GM18511 (cell line): ENCODE measurements around the gene PRKCZ.

ENCODE experiments used
- ATAC-seq: cut with Tn5 transposase; IDR thresholded peaks from one replicate; pipeline ENCODE4 v1.9.1; 2021; ENCODE audit warnings: mild to moderate bottlenecking, moderate library complexity; ENCODE audit not compliant: unreplicated experiment

The PRKCZ gene

DNA sequence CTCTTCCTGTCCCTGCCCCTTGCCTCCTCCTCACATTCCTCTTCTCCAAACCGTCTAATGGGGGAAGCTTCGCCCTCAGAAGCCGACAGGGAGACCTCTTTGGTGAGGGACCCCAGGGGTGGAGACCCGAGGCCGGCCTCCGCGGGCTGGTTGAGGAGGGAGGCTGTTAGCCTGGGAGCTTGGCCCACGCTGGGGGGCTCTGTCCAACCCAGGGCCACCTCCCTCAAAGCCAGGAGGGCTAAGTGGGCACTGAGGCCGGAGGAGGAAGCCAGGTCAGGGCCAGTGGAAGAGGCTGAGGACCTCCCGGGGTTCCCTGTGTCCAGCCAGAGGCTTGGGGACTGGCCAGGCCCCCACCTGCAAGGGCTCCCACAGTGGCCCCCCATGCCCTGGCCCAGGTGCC, 25.8 kb upstream of the PRKCZ start:
- ATAC-seq, result no peak

DNA sequence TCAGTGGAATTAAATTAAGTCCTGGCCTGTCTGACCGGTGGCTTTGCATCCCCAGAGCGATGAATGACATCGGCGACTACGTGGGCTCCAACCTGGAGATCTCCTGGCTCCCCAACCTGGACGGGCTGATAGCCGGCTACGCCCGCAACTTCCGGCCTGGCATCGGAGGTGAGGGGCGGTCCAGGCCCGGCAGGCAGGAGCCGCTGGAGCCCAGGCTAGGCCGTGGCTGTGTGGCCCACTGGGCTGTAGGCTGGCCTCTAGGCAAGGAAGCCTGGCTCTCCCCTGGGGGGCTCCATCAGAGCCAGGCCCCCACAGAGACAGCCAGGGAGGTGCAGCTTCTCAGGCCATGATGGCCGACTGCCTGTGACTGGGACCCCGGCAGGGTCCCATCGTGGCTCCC, 25.3 kb upstream of the PRKCZ start:
- no peak for ATAC-seq

DNA sequence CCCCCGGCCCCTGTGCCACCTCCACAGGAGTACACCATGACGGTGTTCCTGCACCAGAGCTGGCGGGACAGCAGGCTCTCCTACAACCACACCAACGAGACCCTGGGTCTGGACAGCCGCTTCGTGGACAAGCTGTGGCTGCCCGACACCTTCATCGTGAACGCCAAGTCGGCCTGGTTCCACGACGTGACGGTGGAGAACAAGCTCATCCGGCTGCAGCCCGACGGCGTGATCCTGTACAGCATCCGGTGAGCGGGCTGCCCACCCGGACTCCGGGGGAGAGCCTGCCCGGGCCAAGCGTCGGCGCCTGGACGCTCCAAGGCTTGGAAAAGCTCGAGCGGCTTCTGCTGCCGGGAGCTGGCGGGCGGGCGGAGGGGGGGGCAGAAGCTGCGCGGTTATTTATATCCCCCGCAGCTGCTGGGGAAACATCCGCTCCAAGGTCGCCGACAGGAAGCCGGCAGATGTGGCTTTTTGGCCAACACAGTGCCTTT, 24.7 kb upstream of the PRKCZ start:
- no peak for ATAC-seq

DNA sequence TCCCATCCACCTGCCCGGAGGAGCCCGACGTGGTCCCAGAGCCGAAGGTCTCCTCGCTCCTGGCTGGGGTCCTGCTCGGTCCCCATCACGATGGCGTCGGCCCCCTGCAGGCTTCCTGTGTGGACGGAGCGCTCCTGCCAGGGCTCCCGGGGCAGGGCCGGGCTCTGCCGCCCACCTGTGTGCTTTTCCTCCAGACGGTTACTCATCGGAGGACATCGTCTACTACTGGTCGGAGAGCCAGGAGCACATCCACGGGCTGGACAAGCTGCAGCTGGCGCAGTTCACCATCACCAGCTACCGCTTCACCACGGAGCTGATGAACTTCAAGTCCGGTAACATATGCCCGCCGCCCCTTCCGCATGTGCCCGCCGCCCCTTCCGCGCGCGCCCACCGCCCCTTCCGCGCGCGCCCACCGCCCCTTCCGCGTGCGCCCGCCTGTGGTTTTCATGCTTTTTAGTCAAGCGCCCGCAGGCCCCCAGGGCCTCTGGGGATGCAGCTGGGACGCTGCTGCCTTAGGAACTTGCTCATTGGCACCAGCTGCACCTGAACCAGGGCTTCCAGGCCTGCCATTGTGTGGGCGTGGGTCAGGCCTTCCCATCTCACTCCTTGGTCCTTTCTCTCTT, 22.1 kb upstream of the PRKCZ start:
- no peak for ATAC-seq

DNA sequence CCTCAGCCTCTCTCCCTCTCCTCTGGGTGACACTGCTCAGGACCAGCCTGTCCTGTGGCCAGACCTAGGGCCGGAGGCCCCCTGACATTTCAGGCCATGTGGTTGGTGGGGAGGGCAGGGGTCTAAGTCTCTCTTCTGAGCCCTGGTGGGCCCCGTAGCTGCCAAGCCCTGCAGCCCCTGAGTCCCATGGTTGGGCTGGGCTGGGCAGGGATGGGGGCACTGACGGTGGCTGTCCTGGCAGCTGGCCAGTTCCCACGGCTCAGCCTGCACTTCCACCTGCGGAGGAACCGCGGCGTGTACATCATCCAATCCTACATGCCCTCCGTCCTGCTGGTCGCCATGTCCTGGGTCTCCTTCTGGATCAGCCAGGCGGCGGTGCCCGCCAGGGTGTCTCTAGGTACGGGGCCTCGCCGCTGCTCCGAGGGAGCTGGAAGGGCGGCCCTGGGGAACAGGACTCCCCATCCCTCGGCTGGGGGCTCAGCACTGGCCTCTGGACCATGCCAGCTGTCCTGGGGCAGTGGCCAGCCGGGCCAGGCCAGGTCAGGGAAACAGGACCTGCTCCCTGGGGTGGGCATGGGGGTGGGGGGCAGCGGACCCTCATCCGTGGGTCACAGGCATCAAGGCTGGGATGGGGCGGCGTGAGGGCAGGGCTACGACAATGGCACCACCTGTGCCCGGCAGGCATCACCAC, 21.2 kb upstream of the PRKCZ start:
- no peak for ATAC-seq

DNA sequence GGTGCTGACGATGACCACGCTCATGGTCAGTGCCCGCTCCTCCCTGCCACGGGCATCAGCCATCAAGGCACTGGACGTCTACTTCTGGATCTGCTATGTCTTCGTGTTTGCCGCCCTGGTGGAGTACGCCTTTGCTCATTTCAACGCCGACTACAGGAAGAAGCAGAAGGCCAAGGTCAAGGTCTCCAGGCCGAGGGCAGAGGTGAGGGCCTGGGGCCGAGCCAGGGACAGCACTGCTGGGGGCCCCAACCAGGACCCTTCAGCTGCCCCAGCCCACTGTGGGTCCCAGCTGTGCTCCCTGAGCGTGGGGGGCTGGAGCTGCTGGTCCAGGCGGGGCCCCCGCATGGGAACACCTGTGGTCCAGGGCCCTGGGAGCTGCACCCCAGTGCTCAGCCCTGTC, 20.6 kb upstream of the PRKCZ start:
- no peak for ATAC-seq

DNA sequence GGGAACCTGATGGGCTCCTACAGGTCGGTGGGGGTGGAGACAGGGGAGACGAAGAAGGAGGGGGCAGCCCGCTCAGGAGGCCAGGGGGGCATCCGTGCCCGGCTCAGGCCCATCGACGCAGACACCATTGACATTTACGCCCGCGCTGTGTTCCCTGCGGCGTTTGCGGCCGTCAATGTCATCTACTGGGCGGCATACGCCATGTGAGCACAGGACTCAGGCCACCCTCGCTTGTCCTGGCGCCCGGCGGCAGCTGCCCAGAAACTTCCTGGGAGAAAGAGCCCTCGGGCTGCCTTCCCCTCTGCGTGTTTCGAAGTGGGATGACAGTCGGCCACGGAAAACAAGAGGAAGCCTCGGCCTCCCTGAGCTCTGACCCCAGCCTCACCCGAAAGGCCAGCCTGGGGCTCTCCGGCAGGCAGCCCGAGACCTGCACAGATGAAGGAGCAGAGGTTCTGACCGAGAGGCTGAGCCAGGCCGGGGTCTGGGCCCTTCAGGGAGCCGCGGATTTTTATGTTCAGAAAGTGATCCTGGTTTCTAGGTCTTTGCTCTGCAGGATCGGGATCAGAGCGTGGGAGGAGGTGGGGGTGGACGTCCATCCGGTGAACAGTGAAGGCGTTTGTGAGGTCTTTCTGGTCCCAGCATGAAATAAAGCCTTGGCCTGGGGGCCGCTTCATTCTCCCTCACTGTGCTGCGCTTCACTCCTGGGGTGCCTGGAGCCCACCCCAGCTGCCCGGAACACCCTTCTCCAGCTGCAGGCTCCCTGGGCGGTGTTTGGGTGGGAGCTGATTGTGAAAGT, 19.9 kb upstream of the PRKCZ start:
- ATAC-seq, result no peak

DNA sequence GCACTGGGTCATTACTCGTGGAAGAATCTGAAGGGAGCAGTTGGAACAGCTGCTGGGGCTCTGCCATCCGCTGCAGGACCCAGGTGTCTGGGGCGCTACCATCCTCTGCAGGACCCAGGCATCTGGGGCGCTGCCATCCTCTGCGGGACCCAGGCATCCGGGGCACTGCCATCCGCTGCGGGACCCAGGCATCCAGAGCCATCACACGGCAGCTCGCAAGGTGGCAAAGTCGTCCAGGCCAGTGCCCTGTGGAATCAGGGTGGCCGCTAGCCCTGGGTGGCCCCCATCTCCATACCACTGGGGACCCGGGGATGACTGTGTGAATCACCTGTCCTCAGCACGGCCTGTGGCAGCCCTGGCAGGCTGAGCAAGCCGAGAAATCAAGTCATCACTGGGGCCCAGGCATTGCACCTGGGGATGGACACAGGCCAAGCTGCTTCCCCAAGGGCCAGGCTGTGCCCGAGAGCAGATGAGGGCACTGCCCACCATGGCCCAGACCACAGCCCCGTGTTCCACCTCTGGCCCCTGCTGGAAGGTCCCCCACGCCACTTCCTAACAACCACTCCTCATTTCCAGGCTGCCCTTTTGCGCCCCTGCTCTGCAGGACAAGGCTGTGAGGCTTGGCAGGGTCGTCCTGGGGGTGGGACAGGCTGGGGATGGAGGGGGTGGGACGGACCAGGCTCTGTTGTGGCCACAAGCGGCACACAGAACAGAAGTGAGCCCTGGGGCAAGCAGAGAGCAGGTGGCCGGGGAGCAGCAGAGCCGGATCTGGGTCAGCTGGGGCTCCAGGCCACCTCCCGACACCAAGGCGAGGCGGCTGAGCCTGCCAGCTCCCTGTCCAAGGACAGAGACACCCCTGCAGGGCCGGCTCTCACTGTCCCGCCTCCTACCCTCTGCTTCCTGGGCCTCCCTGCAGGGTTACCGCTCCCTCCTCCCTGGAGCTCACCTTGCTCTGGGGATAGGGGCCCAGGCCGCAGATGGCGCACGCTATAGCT, 18.4 kb upstream of the PRKCZ start:
- ATAC-seq, result no peak

DNA sequence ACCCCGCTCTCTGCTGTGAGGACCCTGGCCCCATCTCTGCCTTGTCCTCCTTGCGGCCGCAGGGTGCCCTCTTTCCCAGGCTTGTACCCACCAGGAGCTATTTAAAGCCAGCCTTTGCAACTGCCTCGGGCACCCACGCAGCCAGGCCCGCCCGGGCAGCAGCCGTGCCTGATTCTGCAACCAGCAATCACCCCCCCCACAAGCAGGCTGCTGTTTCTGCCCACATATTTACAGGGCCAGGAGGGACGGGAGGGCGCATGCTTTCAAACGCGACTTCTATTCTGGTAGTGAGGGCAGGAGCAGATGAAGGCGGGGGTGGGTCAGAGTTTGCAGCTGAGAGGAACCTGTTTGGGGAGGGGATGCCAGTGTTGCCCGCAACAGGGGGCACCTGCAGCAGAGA, 17.5 kb upstream of the PRKCZ start:
- ATAC-seq, result no peak

DNA sequence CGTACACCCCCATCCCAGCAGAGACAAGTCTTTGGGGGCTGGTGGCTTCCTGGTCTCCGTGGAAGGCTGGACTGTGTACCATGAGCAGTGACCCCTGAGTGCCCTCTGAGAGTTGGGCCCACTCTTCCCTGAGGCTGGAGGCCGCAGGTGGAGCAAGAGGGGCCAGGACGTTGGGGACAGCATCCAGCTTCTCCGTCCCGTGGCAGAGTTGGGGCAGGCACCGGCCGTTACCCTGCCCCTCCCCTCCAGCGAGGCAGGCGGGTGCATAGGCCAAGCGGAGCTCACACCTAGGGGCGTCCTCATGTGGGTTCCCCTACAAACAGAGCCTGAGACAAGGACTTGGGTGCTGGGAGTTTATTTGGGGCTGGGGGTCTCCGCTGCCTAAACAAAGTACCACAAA, 17.0 kb upstream of the PRKCZ start:
- no peak for ATAC-seq

DNA sequence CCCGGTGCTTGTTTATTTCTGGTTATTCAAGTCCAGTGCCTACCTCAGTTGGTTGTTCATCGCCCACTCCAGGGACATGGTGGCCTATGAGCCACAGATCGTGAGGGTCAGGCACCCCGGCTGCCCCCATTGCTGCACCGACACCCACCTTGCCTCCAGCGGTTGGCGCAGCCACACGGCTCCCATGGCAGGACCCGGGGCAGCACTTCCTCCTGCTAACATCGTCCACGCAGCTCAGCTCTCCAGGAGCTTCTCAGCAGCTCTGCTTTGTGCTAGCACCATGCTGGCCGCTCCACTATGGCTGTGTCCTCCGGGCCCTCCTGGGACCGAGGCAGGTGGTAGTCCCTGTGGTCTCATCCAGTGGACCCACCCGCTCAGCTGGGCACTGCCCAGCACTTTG, 13.9 kb upstream of the PRKCZ start:
- ATAC-seq, result no peak

DNA sequence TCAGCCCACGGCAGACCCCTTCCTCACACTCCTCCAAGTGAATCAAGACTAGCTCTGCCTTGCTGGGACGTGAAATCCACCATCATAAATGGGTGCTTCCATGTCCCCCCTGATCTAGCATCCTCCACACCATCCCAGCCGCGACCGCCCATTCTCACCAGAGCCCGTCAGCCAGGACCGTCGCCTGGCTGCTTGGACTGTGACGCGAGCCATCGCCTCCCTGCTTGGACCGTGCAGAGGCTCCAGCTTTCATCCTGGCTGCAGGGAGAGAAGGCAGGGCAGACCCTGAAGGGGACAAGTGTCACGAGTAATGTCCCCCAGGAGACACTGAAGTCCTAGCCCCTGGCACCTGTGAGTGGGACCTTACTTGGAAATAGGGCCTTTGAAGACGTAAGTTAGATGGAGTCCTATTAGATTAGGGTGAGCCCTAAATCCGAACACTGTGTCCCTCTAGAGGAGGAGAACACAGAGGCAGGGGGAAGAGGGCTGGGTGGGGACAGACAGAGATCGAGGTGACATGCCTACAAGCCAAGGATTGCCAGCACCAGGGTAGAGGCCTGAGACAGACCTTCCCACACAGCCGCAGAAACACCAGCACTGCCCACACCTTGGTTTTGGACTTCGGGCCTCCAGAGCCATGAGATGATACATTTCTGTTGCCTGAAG, 12.8 kb upstream of the PRKCZ start:
- ATAC-seq, result no peak

DNA sequence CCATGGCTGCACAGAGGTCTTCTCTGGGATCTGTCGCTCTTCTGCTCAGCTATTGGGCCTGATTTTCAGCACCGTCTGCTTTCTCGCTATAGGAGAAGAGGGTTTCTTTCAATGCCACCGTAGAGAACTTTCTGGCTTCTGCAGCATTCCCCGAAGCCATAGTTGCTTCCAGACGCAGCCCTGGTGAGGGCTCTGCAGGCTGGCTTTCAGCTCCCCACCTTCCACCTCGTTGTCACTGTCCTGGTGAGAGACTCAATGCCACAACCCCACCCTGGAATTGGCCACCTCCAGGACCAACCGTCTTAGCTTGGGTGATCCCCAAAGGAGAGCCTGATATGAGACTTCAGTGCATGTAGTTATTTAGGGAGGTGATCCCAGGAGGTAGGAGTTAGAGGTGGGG, 12.0 kb upstream of the PRKCZ start:
- no peak for ATAC-seq

DNA sequence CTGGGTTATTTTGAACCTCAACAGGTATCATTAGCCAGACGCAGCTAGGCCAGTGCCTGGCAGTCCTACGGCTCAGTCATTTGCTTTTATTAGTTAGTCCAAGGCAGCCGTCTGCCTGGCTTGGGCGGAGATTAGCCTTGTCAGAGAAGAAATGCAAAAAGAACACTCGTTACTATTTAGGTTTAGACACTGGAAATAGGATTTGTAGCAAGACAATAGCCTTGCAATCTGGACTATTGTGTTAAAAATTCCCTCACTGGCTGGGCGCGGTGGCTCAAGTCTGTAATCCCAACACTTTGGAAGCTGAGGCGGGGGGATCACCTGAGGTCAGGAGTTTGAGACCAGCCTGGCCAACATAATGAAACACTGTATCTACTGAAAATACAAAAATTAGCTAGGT, 11.0 kb upstream of the PRKCZ start:
- ATAC-seq, result no peak

DNA sequence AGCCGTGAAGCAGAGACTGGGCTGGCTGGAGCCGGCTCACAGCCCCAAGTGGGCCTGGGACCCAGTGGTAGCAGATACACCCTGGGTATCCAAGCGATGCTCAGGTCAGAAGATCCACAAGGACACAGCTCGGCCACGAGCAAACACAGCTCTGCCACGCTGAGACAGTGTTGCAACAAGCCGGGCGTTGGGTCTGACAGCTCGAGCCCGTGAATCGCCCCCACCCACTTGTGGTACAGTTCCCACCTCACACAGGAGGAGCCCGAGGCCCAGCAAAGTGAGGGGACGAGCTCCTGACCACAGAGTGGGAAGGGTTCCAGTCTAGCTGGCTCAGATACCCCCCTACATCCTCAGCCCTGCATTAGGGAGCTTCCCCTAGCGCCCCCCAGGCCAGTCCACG, 8.9 kb upstream of the PRKCZ start:
- no peak for ATAC-seq

DNA sequence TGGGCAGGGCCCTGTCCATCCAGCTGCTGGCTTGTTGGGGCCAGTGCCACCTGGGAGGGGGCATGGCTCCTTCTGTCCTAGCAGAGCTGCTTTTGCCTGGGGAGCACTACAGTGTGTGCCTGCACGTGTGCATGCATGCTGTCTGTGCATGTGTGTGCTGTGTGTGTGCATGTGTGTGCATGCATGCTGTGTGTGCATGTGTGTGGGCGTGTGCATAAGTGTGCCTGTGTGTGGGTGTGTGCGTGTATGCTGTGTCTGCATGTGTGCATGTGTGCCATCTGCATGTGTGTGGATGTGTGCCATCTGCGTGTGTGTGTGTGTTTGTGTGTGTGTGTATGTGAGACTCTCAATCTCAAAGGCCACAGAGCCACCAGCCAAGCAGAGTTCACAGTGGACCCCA, 8.3 kb upstream of the PRKCZ start:
- no peak for ATAC-seq

DNA sequence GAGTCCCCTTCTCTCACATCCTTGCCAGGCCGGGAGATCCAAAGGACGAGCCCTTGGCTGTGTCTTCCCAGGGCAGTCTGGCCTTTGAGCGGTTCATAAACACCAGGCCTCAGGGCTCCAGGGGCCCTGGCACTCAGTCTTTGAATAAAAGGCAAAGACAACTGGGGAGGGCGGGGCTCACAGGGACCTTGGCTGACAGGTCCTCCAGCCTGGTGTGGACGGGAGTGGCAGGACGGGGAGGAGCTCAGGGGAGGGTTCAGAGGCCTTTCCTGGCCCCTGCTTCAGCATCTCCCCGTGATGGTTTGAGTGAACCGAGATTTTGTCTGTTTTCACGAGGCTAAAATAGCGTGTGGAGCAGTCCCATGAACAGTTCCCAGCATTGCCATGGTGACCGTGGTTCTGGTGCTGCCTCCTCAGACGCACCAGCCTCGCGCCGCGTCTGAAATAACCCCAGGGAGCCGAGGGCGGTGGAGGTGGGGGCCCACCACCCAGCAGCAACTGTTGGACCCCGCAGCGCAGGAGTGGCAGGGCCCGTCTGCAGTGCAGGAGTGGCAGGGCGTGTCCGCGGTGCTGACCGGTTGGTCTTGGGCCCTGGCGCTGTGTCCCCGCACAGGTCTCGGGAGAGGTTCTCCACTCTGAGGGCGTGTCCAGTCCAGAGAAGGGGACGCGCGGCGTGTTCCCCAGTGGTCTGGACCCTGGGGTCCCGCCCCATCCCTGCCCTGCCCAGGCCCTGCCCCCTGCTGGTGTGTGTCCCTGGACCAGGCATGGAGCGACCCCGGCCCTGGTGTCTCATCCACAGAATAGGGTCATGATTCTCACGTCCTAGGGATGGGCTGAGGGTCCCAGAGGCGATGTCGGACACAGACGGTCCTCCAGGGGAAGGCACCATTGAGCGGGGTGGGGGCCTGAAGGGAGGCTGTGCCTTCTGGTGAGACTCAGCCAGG, 7.1 kb upstream of the PRKCZ start:
- ATAC-seq, result no peak

DNA sequence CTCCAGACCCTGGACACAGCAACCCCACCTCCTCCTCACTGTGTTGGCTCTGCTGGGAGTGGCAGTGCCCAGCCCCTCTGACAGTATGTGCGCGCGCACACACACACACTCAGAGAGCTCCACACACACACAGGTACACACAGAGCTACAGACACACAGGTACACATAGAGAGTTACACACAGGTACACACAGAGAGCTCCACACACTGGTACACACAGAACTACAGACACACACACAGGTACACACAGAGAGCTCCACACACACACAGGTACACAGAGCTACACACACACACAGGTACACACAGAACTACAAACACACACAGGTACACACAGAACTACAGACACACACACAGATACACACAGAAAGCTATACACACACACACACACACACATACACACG, 6.3 kb upstream of the PRKCZ start:
- no peak for ATAC-seq
